ENCODE measurements around the gene MOSMO.
A peak's percentile ranks its signal among the peaks of the same experiment; 100 is the strongest.

MOSMO gene

DNA sequence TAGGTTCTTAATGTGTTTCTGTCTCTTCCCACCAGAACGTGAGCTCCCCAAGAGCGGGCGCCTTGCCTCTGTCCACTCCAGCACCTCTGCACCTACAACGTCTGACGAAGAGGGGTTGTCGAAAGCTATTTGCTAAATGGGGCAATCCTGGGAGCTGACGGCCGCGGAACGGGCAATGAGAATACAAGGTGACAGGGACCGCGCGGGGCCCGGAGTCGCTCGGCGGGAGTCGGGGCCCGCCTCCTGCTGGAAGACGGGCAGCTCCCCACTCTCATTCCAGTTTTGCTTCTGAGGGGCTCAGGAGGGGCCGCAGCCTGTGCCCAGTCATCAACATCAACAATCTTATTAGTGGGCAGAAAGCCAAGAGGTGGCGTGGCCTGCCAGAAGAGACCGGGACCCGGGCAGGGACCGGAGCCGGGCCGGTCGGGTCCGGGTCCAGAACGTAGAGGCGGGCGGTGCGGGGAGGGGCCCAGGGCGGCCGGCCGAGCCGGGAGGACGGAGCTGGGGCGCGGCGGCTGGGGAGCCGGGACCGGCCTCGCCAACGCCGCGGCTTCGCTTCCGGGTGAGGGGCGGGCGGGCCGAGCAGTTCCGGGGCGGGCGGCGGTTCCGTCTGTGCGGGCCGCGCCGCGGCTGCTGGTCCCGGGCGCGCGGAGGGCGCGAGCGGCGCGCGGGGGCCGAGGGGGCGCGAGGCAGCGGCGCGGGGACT, at the start of gene MOSMO:
Gene MOSMO, plus strand, starts transcription at position 603 of the 706 bp plus-strand sequence. CDS start 191 bp downstream, outside the sequence.
- H3K9me3 ChIP-seq, result no peaks in the 10 kb centered on the region
- DNase-seq, result peak; percentile 65 to 82
- H3K27me3 ChIP-seq, result no peaks in the 10 kb centered on the region
- intact Hi-C loops (cut with DNase I; ENCODE audit: low total_unique reads), result loop anchor here (5.0 kb wide), 2 partner anchors 180 to 295 kb away; no protein-coding TSS in a partner anchor
- no peaks in the 10 kb centered on the region for H3K36me3 ChIP-seq
- peaks cover 0 to 31% (median 15%) of the 10 kb centered on the region in 4 donors for H3K4me1 ChIP-seq
- H3K27ac ChIP-seq, result peak within 1 kb of the TSS; percentile 76 to 96
- TF ChIP-seq, protein P1, sequence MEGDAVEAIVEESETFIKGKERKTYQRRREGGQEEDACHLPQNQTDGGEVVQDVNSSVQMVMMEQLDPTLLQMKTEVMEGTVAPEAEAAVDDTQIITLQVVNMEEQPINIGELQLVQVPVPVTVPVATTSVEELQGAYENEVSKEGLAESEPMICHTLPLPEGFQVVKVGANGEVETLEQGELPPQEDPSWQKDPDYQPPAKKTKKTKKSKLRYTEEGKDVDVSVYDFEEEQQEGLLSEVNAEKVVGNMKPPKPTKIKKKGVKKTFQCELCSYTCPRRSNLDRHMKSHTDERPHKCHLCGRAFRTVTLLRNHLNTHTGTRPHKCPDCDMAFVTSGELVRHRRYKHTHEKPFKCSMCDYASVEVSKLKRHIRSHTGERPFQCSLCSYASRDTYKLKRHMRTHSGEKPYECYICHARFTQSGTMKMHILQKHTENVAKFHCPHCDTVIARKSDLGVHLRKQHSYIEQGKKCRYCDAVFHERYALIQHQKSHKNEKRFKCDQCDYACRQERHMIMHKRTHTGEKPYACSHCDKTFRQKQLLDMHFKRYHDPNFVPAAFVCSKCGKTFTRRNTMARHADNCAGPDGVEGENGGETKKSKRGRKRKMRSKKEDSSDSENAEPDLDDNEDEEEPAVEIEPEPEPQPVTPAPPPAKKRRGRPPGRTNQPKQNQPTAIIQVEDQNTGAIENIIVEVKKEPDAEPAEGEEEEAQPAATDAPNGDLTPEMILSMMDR (IDR thresholded peaks at IDR 0.05), result no peak
- H3K4me3 ChIP-seq, result peak within 1 kb of the TSS; percentile 94 to 99

- Histone ChIP-seq H3K27me3 (no peaks in the 10 kb centered on the region), H3K4me3 (no peak overlapping the region), H3K9me3 (no peaks in the 10 kb centered on the region), H3K4me1 (peaks cover 3 to 18% (median 11%) of the 10 kb centered on the region in 4 donors), H3K27ac (no peak overlapping the region), H3K36me3 (peaks cover 66 to 81% (median 75%) of the 10 kb centered on the region in 3 donors)
- intact Hi-C loops (cut with DNase I; ENCODE audit: low total_unique reads), result no loop called here
- TF ChIP-seq, protein P1 (IDR thresholded peaks at IDR 0.05), result no peak
- DNase-seq, result no peak
These were observed 48.9 kb upstream of the MOSMO start for GRCh38 chr16:21959050-21959449.

- no peaks in the 10 kb centered on the region for H3K27me3 ChIP-seq
- H3K4me3 ChIP-seq, result no peak overlapping the region
- intact Hi-C loops (cut with DNase I; ENCODE audit: low total_unique reads), result no loop called here
- peaks cover 0 to 1% (median 0%) of the 10 kb centered on the region in 4 donors for H3K4me1 ChIP-seq
- peaks cover 90 to 100% (median 98%) of the 10 kb centered on the region in 3 donors for H3K36me3 ChIP-seq
- TF ChIP-seq, protein P1 (IDR thresholded peaks at IDR 0.05), result no peak
- no peak overlapping the region for H3K27ac ChIP-seq
- DNase-seq, result no peak
- no peaks in the 10 kb centered on the region for H3K9me3 ChIP-seq
These were observed 45.4 kb upstream of the MOSMO start for GRCh38 chr16:21962475-21962874.

DNA sequence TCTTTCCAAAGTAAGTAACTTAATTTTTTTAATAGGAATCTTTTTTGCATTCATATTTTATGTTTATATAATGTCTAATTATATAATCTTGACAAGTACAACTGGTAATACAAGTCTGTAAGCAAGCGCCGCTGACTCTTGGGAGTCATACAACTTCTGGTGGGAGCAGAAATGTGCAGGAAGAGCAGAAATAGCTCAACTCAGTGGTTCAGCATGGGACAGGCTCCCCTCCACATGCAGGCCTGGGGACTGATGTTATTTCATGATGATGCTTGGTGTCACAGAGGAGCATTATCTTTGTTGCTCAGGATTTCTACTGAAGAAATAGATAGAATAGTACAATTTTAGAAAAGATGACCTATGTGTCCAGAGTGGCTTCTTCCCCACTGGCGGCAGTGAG, 44.0 kb upstream of the MOSMO start:
- H3K27ac ChIP-seq, result no peak overlapping the region
- H3K27me3 ChIP-seq, result no peaks in the 10 kb centered on the region
- no peak for DNase-seq
- no peak overlapping the region for H3K4me3 ChIP-seq
- intact Hi-C loops (cut with DNase I; ENCODE audit: low total_unique reads), result no loop called here
- no peaks in the 10 kb centered on the region for H3K4me1 ChIP-seq
- TF ChIP-seq, protein P1 (IDR thresholded peaks at IDR 0.05), result no peak
- peaks cover 90 to 100% (median 97%) of the 10 kb centered on the region in 3 donors for H3K36me3 ChIP-seq
- H3K9me3 ChIP-seq, result no peaks in the 10 kb centered on the region

DNA sequence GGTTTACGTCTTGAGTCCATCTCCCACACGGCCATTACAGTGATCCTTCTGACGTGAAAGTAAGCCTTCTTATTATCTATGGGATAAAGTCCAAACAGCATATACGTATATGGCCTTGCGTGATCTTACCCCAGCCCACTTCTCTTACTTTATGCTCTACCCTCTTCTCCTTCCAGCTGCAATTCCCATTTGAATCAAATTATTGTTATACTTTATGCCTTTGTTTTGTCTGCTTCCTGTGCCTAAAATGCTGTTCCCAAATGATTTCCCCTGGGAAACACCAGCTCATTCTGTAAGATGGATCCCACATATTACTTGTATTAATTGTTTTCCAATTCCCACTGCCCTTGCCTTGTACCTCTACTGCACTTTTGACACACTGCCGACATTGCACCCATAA, 43.6 kb upstream of the MOSMO start:
- no peak for DNase-seq
- Histone ChIP-seq H3K4me1 (no peaks in the 10 kb centered on the region), H3K27me3 (no peaks in the 10 kb centered on the region), H3K4me3 (no peak overlapping the region), H3K36me3 (peaks cover 90 to 100% (median 97%) of the 10 kb centered on the region in 3 donors), H3K9me3 (no peaks in the 10 kb centered on the region), H3K27ac (no peak overlapping the region)
- intact Hi-C loops (cut with DNase I; ENCODE audit: low total_unique reads), result no loop called here
- TF ChIP-seq, protein P1 (IDR thresholded peaks at IDR 0.05), result no peak
